ENCODE results near the gene CFAP92.

GRCh38 chr3:128914966-128915645 lies 78.8 kb downstream of the CFAP92 start:
- TF ChIP-seq CTCF (IDR thresholded peaks at IDR 0.05; ENCODE audit: low read depth, low read length, missing input control) = no peak
- no peak for TF ChIP-seq YY1 (IDR thresholded peaks at IDR 0.05)
- peak; percentile 13 for TF ChIP-seq SP1 (IDR thresholded peaks at IDR 0.05)
- no peak for TF ChIP-seq GABPA (IDR thresholded peaks at IDR 0.05 in 1 of 2, conservative IDR thresholded peaks at IDR 0.05 in 1 of 2)
- no peak for TF ChIP-seq EGR1 (IDR thresholded peaks at IDR 0.05; ENCODE audit: low read depth in 2 of 2)
- TF ChIP-seq RAD21 (IDR thresholded peaks at IDR 0.05) = no peak
- no peak for TF ChIP-seq RXRA (IDR thresholded peaks at IDR 0.05)
- TF ChIP-seq REST (IDR thresholded peaks at IDR 0.05) = no peak
- peak; percentile 58 to 67 for TF ChIP-seq HNF4A (conservative IDR thresholded peaks at IDR 0.05)
- no peak for TF ChIP-seq TAF1 (conservative IDR thresholded peaks at IDR 0.05)

All from liver (tissue), 3 donors.